GM10266 (cell line): ENCODE measurements around the gene TOX2.
A peak's percentile ranks its signal among the peaks of the same experiment; 100 is the strongest.

Source experiments
- DNase-seq: peaks from one replicate; pipeline ENCODE4 v3.0.0; 2012; ENCODE audit errors: extremely low spot score
- TF ChIP-seq, protein P1 (sequence below): IDR thresholded peaks from 2 replicates; pipeline ENCODE4 v1.5.1; 2012; ENCODE audit warnings: mild to moderate bottlenecking, low read depth; ENCODE audit not compliant: control insufficient read depth, insufficient read depth; ENCODE audit errors: missing control alignments

Gene TOX2

DNA sequence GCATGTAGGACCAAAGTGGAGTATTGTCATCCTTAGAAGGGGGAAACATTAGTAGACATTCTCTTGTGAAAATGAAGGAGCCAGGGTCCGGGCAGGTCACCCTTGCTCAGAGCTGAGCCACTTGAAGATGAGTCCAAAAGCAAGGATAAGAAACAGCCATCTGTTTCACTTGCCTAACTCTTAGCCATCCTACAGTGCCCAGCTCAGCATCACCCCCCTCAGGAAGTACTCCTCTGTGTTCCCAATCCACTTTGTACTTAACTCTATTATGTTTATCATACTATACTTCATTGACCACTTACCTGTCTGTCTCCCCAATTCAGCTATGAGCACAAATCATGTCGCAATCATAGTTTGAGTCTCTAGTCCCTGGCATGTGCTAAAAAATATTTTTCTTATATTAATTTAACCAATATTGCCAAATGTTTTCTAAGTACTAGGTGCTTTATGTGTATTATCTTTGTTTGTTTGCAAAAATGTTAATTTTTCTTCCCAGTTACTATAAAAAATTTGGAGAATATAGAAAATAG, 8.1 kb upstream of the TOX2 start:
- no peak for DNase-seq
- TF ChIP-seq, protein P1, sequence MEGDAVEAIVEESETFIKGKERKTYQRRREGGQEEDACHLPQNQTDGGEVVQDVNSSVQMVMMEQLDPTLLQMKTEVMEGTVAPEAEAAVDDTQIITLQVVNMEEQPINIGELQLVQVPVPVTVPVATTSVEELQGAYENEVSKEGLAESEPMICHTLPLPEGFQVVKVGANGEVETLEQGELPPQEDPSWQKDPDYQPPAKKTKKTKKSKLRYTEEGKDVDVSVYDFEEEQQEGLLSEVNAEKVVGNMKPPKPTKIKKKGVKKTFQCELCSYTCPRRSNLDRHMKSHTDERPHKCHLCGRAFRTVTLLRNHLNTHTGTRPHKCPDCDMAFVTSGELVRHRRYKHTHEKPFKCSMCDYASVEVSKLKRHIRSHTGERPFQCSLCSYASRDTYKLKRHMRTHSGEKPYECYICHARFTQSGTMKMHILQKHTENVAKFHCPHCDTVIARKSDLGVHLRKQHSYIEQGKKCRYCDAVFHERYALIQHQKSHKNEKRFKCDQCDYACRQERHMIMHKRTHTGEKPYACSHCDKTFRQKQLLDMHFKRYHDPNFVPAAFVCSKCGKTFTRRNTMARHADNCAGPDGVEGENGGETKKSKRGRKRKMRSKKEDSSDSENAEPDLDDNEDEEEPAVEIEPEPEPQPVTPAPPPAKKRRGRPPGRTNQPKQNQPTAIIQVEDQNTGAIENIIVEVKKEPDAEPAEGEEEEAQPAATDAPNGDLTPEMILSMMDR = no peak

GRCh38 chr20:43909211-43909610, 5.4 kb upstream of the TOX2 start:
- no peak for DNase-seq
- TF ChIP-seq, protein P1 = no peak

GRCh38 chr20:43909720-43910119, 4.9 kb upstream of the TOX2 start:
- DNase-seq = peak; percentile 37
- TF ChIP-seq, protein P1 = no peak

GRCh38 chr20:43910564-43910963, 4.1 kb upstream of the TOX2 start:
- DNase-seq = no peak
- TF ChIP-seq, protein P1 = no peak

DNA sequence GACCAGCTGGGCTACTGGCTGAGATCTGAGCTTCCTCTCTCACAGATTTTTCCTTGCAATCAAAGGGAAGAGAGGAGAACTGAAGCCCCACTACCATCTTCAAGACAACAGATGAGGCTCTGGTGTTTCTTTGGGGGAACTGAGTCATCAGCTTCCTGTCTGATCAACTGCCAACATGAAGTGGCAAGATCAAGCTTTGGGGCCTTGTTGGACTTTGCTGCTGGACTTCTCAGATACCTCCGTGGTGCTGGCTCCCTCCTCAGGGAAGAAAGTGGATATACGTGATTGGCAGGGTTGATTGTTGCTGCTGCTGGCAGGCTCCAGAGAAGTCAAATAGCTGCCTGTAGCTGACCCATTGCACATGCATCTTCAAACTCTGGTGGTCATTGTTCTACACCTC, 3.6 kb upstream of the TOX2 start:
- DNase-seq = no peak
- TF ChIP-seq, protein P1 = no peak

DNA sequence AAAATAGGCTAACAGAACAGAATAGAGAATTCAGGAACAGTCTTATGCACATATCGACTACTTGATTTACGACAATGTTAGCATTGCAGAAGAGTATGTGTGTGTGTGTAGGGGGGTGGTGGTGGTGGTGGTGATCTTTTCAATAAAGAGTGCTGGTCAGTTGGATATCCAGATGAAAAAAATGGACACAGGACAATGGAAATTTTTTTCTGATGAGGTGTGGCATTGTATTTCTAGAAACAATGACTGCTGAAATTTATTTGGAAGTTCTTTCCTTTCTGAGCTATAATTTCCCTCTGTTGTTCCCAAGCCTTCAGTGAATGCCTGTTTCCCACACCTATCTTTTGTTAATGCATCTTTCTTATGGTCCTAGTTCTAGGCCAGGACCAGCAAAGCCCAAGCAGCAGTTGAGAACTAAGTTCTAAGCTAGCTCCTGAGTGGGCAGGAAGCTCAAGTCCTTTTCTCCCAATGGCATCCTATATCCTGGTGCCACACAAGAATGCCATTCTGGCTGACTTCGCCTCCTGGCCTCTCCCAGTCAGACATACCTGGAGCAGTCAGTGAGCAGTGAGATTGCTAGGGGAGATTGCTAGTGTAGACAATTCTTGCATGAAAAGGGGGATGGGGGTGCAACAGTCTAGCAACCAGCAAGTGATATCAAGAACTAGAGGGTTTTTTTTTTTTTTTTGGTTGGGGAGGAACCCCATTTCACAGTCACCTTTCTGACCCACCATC, 1.2 kb upstream of the TOX2 start:
- no peak for DNase-seq
- TF ChIP-seq, protein P1 = no peak
